ENCODE measurements around the gene PIP4K2A. TPM values are rescaled to one million over a fixed set of nuclear protein-coding genes. Genes with fewer than 3 reads are reported as not detected.
"Not testable (repeated sequence)": the region's sequence is repeated elsewhere in the genome, so short reads cannot be mapped to it uniquely, and the experiment has no call there.

The PIP4K2A gene
- total and polyA plus RNA-seq, 12 donors = 12.3 to 70.6 (median 28.5) TPM

GRCh38 chr10:22501413-22501812, 213.0 kb downstream of the PIP4K2A start:
- WGBS, 4 donors = 58 to 66% (median 63%) methylated on average over 3 of the region's 3 CpGs
- no peak for DNase-seq
- H3K4me1 ChIP-seq (replicated peaks in 1 of 2) = no peaks in the 10 kb centered on the region
- TF ChIP-seq CTCF (IDR thresholded peaks at IDR 0.05) (no peak), POLR2A (IDR thresholded peaks at IDR 0.05) (no peak)
- no peak overlapping the region for H3K4me3 ChIP-seq
- no peaks in the 10 kb centered on the region for H3K36me3 ChIP-seq (replicated peaks in 1 of 2)
- no peaks in the 10 kb centered on the region for H3K9me3 ChIP-seq (replicated peaks in 1 of 3)
- peaks cover 6% of the 10 kb centered on the region for H3K27me3 ChIP-seq
- intact Hi-C loops (cut with DNase I) = no loop called here
- H3K27ac ChIP-seq = no peak overlapping the region

- 53 to 73% (median 66%) methylated on average over 7 of the region's 7 CpGs for WGBS, 4 donors
- no peak for TF ChIP-seq CTCF (IDR thresholded peaks at IDR 0.05)
- no peak for TF ChIP-seq POLR2A (IDR thresholded peaks at IDR 0.05)
Measured at GRCh38 chr10:22500656-22501340, 213.6 kb downstream of the PIP4K2A start.

GRCh38 chr10:22499973-22500372, 214.4 kb downstream of the PIP4K2A start:
- 72 to 92% (median 89%) methylated on average over 2 of the region's 2 CpGs for WGBS, 4 donors
- H3K4me1 ChIP-seq (replicated peaks in 1 of 2); H3K36me3 ChIP-seq (replicated peaks in 1 of 2); intact Hi-C loops (cut with DNase I); H3K27me3 ChIP-seq; H3K9me3 ChIP-seq (replicated peaks in 1 of 3); H3K4me3 ChIP-seq; DNase-seq; H3K27ac ChIP-seq: not testable (repeated sequence)

More at GRCh38 chr10:22500656-22501340, 213.6 kb downstream of the PIP4K2A start:
- no peak for DNase-seq
- intact Hi-C loops (cut with DNase I) = no loop called here
- H3K27me3 ChIP-seq = peaks cover 5% of the 10 kb centered on the region
- H3K27ac ChIP-seq = no peak overlapping the region
- H3K4me3 ChIP-seq = no peak overlapping the region
- H3K36me3 ChIP-seq (replicated peaks in 1 of 2) = no peaks in the 10 kb centered on the region
- no peaks in the 10 kb centered on the region for H3K4me1 ChIP-seq (replicated peaks in 1 of 2)
- H3K9me3 ChIP-seq (replicated peaks in 1 of 3) = no peaks in the 10 kb centered on the region

GRCh38 chr10:22495396-22495795, 219.0 kb downstream of the PIP4K2A start:
- H3K27me3 ChIP-seq = no peaks in the 10 kb centered on the region
- no peak for DNase-seq
- no peaks in the 10 kb centered on the region for H3K36me3 ChIP-seq (replicated peaks in 1 of 2)
- H3K9me3 ChIP-seq (replicated peaks in 1 of 3) = no peaks in the 10 kb centered on the region
- no peak overlapping the region for H3K4me3 ChIP-seq
- WGBS, 4 donors = 91 to 94% (median 93%) methylated on average over 3 of the region's 3 CpGs
- no peak for TF ChIP-seq CTCF (IDR thresholded peaks at IDR 0.05)
- no peak for TF ChIP-seq POLR2A (IDR thresholded peaks at IDR 0.05)
- H3K27ac ChIP-seq = no peak overlapping the region
- no peaks in the 10 kb centered on the region for H3K4me1 ChIP-seq (replicated peaks in 1 of 2)
- intact Hi-C loops (cut with DNase I) = no loop called here

GRCh38 chr10:22494007-22494406, 220.4 kb downstream of the PIP4K2A start:
- DNase-seq = no peak
- no peaks in the 10 kb centered on the region for H3K9me3 ChIP-seq (replicated peaks in 1 of 3)
- no peaks in the 10 kb centered on the region for H3K27me3 ChIP-seq
- 56 to 68% (median 66%) methylated on average over 3 of the region's 3 CpGs for WGBS, 4 donors
- no peaks in the 10 kb centered on the region for H3K4me1 ChIP-seq (replicated peaks in 1 of 2)
- H3K27ac ChIP-seq = no peak overlapping the region
- intact Hi-C loops (cut with DNase I) = no loop called here
- no peak overlapping the region for H3K4me3 ChIP-seq
- no peaks in the 10 kb centered on the region for H3K36me3 ChIP-seq (replicated peaks in 1 of 2)
- no peak for TF ChIP-seq POLR2A (IDR thresholded peaks at IDR 0.05)
- TF ChIP-seq CTCF (IDR thresholded peaks at IDR 0.05) = no peak
